ENCODE measurements around the gene NUDT4. TPM values are rescaled to one million over a fixed set of nuclear protein-coding genes. Genes with fewer than 3 reads are reported as not detected.

Gene NUDT4
- total and polyA plus RNA-seq, 2 of the 8 experiments (the other 6 are each of a cell fraction or from before 2014, with no cell fraction given): 17.3 to 71.7 TPM

DNA sequence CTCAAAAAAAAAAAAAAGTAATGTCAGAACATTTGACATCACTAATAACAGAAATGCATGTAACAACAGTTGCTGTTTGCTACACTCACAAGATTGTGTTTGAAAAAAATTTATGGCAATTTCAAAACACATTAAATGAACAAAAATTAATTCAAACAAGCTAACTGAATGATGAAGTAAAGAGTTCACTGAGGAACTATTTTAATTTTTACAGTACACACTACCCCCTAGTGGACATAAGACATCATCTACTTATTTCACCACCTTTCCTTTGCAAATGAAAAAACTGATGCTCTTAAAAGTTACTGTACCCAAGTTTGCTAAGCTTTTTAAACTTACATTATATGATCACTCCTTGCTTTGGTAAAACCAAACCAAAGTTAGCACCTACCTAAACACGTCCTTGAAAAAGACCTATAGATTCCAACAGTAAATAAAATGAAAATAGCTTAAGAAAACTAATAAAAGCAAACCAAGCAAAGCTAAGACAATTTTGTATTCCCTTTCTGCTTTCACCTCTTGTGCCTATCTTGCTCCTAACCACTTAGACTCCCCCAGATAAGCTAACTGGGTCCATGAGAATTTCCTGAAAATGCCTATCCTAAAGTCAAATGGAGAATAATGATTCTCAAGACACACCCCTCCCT is 41.8 kb downstream of the NUDT4 start:
- H2BK5ac ChIP-seq (ENCODE audit: low read depth, low read length): no peak overlapping the region
- no peak overlapping the region for H3K4me3 ChIP-seq (ENCODE audit: extremely low read depth in 1 of 4, insufficient read depth in 2 of 4, low read depth in 3 of 4, low read length in 4 of 4)
- no peak overlapping the region for H2BK15ac ChIP-seq (ENCODE audit: low read length)
- DNase-seq (ENCODE audit: low read depth in 1 of 2, low spot score in 2 of 2) (no peak), FAIRE-seq (no peak)
- no peak overlapping the region for H2BK120ac ChIP-seq (replicated peaks; ENCODE audit: low read depth, low read length)
- no peak overlapping the region for H4K91ac ChIP-seq (replicated peaks; ENCODE audit: insufficient read length, low read length)
- TF ChIP-seq RAD21 (IDR thresholded peaks at IDR 0.05 in 1 of 2, conservative IDR thresholded peaks at IDR 0.05 in 1 of 2; ENCODE audit: low read depth in 2 of 2, low read length in 2 of 2) (peak in 1 of 2 experiments; percentile 38; a peak in 3 of 4 replicates), NRF1 (IDR thresholded peaks at IDR 0.05; ENCODE audit: low read depth, low read length) (no peak)
- TF ChIP-seq, protein P1, sequence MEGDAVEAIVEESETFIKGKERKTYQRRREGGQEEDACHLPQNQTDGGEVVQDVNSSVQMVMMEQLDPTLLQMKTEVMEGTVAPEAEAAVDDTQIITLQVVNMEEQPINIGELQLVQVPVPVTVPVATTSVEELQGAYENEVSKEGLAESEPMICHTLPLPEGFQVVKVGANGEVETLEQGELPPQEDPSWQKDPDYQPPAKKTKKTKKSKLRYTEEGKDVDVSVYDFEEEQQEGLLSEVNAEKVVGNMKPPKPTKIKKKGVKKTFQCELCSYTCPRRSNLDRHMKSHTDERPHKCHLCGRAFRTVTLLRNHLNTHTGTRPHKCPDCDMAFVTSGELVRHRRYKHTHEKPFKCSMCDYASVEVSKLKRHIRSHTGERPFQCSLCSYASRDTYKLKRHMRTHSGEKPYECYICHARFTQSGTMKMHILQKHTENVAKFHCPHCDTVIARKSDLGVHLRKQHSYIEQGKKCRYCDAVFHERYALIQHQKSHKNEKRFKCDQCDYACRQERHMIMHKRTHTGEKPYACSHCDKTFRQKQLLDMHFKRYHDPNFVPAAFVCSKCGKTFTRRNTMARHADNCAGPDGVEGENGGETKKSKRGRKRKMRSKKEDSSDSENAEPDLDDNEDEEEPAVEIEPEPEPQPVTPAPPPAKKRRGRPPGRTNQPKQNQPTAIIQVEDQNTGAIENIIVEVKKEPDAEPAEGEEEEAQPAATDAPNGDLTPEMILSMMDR (IDR thresholded peaks at IDR 0.05; ENCODE audit: control extremely low read depth in 1 of 3, insufficient read depth in 1 of 3, low read depth in 1 of 3, low read length in 3 of 3): peak in 1 of 3 experiments; percentile 46; a peak in 2 of 4 replicates
- H3K4ac ChIP-seq (replicated peaks; ENCODE audit: insufficient read length, low read depth, low read length): no peak overlapping the region
- H3K4me1 ChIP-seq (replicated peaks in 1 of 4; ENCODE audit: control insufficient read depth in 3 of 4, insufficient read depth in 4 of 4, low read length in 3 of 4): peaks cover 0 to 8% (median 5%) of the 10 kb centered on the region in 4 experiments; a peak in 6 of 7 replicates
- H2BK12ac ChIP-seq (ENCODE audit: low read depth, low read length): no peak overlapping the region
- H2AFZ ChIP-seq (ENCODE audit: low read length): no peak overlapping the region
- H3K56ac ChIP-seq (replicated peaks; ENCODE audit: insufficient read length, low read depth, low read length): no peak overlapping the region
- no peak overlapping the region for H3K23ac ChIP-seq (ENCODE audit: insufficient read length)
- no peaks in the 10 kb centered on the region for H3K23me2 ChIP-seq (ENCODE audit: low read depth, low read length)
- H3K27ac ChIP-seq (ENCODE audit: low read depth, low read length): no peak overlapping the region
- ChIA-PET POLR2A (ENCODE audit: partially characterized antibody) (interaction anchor here (0.8 to 2.1 kb wide), 3 partner anchors 13 to 23 kb away, joined by 5 to 6 read pairs (median 6); partner anchors contain the start of gene UBE2N), CTCF (ENCODE audit: partially characterized antibody) (interaction anchor here (0.6 to 2.7 kb wide), 38 partner anchors 9 to 714 kb away, joined by 3 to 22 read pairs (median 4); no protein-coding TSS in a partner anchor)
- H3K36me3 ChIP-seq (ENCODE audit: control insufficient read depth in 2 of 4, insufficient read depth in 4 of 4, low read length in 3 of 4): no peaks in the 10 kb centered on the region
- H3K9ac ChIP-seq (replicated peaks in 1 of 4; ENCODE audit: extremely low read depth in 1 of 4, low read depth in 3 of 4, low read length in 3 of 4): peak overlapping the region in 1 of 4 experiments; percentile 8; a peak in 1 of 7 replicates
- no peak overlapping the region for H2AK5ac ChIP-seq (ENCODE audit: low read depth, low read length)
- peaks cover 4% of the 10 kb centered on the region; the same call in 1 of the 2 replicates for H3K79me1 ChIP-seq (ENCODE audit: low read depth, low read length)
- whole genome bisulfite sequencing, 2 experiments (ENCODE audit: extremely low coverage in 1 of 2, insufficient coverage in 1 of 2, insufficient read length in 1 of 2, insufficient replicate concordance in 2 of 2, low coverage in 1 of 2, low lambda C conversion rate in 2 of 2, missing lambda C conversion rate in 1 of 2): 8% methylated on average over 1 of the region's 1 CpG; no CpG with 5 or more reads in 1 of the 2 experiments
- no peaks in the 10 kb centered on the region for H3K9me3 ChIP-seq (ENCODE audit: insufficient read depth in 2 of 2, low read depth in 1 of 2, low read length in 1 of 2)
- H3K14ac ChIP-seq (ENCODE audit: insufficient read length): no peak overlapping the region
- H2BK20ac ChIP-seq (ENCODE audit: low read length): no peak overlapping the region
- peaks cover 13 to 16% of the 10 kb centered on the region in 2 experiments for H4K20me1 ChIP-seq (replicated peaks in 1 of 2; ENCODE audit: control insufficient read depth in 1 of 2, insufficient read depth in 2 of 2, low read length in 2 of 2)
- H3K4me2 ChIP-seq (ENCODE audit: insufficient read depth in 1 of 2, low read depth in 2 of 2, low read length in 2 of 2): no peak overlapping the region
- H3K79me2 ChIP-seq (ENCODE audit: control insufficient read depth in 1 of 2, insufficient read depth in 2 of 2, low read length in 2 of 2): peaks cover 21 to 99% of the 10 kb centered on the region in 2 experiments
- no peak overlapping the region for H4K8ac ChIP-seq (ENCODE audit: extremely low read depth, insufficient read depth, low read length)
- no peak overlapping the region for H4K5ac ChIP-seq (ENCODE audit: insufficient read length, low read depth, low read length)
- H3K27me3 ChIP-seq (replicated peaks in 1 of 4; ENCODE audit: control insufficient read depth in 3 of 4, extremely low read depth in 1 of 4, insufficient read depth in 3 of 4, low read length in 3 of 4): no peaks in the 10 kb centered on the region
- H3K18ac ChIP-seq (ENCODE audit: extremely low read depth, low read length): no peak overlapping the region

Measured in H1 (cell line).